NT2/D1 (cell line): Measurements from ENCODE around the gene SLC30A1.

Experiments
- DNase-seq: peaks from one replicate; pipeline ENCODE4 v3.0.0-alpha.2; 2011; ENCODE audit warnings: low read depth, low spot score
- H3K27me3 ChIP-seq: 2 replicates; pipeline ENCODE4 v1.6.0; 2011; ENCODE audit warnings: mild to moderate bottlenecking; ENCODE audit not compliant: insufficient read length, insufficient read depth
- H3K36me3 ChIP-seq: 2 replicates; pipeline ENCODE4 v1.6.1; 2011; ENCODE audit warnings: mild to moderate bottlenecking, low read length, mixed read lengths; ENCODE audit not compliant: insufficient read depth, insufficient read length
- H3K4me1 ChIP-seq: 2 replicates; pipeline ENCODE4 v1.5.1; 2011; ENCODE audit not compliant: insufficient read depth, insufficient read length
- H3K4me3 ChIP-seq: 2 replicates; pipeline ENCODE4 v1.5.1; 2011; ENCODE audit warnings: low read depth; ENCODE audit not compliant: insufficient read length
- H3K9ac ChIP-seq: 2 replicates; pipeline ENCODE4 v1.6.0; 2011; ENCODE audit warnings: low read depth; ENCODE audit not compliant: insufficient read length
- H3K9me3 ChIP-seq: 2 replicates; pipeline ENCODE4 v1.5.1; 2011; ENCODE audit warnings: mild to moderate bottlenecking, low read length; ENCODE audit not compliant: insufficient read depth
- SUZ12 ChIP-seq: IDR thresholded peaks from 2 replicates; pipeline ENCODE4 v1.6.1; 2011; ENCODE audit not compliant: insufficient read length, insufficient read depth; ENCODE audit errors: extremely low read depth
- YY1 ChIP-seq: IDR thresholded peaks from 2 replicates; pipeline ENCODE4 v1.6.1; 2011; ENCODE audit not compliant: insufficient read length, insufficient read depth
- ZNF274 ChIP-seq: IDR thresholded peaks from 2 replicates; pipeline ENCODE4 v1.6.1; 2011; ENCODE audit warnings: mild to moderate bottlenecking, low read depth, low read length

The SLC30A1 gene

GRCh38 chr1:211613108-211613947 lies 34.4 kb upstream of the SLC30A1 start:
- no peak for DNase-seq

GRCh38 chr1:211612786-211613107 lies 33.8 kb upstream of the SLC30A1 start:
- H3K4me1 ChIP-seq: peaks cover 5% of the 10 kb centered on the region

More at GRCh38 chr1:211613108-211613947, 34.4 kb upstream of the SLC30A1 start:
- no peaks in the 10 kb centered on the region for H3K27me3 ChIP-seq
- no peaks in the 10 kb centered on the region for H3K9me3 ChIP-seq
- no peak for TF ChIP-seq ZNF274
- no peak for TF ChIP-seq SUZ12
- no peak for TF ChIP-seq YY1
- no peak overlapping the region for H3K4me3 ChIP-seq
- peaks cover 5% of the 10 kb centered on the region for H3K4me1 ChIP-seq
- H3K36me3 ChIP-seq: no peaks in the 10 kb centered on the region
- H3K9ac ChIP-seq: no peak overlapping the region

GRCh38 chr1:211611818-211612217 lies 32.9 kb upstream of the SLC30A1 start:
- Histone ChIP-seq H3K4me3 (no peak overlapping the region), H3K27me3 (no peaks in the 10 kb centered on the region), H3K9me3 (no peaks in the 10 kb centered on the region), H3K4me1 (peaks cover 5% of the 10 kb centered on the region), H3K9ac (no peak overlapping the region), H3K36me3 (no peaks in the 10 kb centered on the region)
- no peak for DNase-seq
- TF ChIP-seq SUZ12 (no peak), ZNF274 (no peak), YY1 (no peak)

More at GRCh38 chr1:211612786-211613107, 33.8 kb upstream of the SLC30A1 start:
- no peak for DNase-seq
- Histone ChIP-seq H3K4me3 (no peak overlapping the region), H3K27me3 (no peaks in the 10 kb centered on the region), H3K9ac (no peak overlapping the region), H3K9me3 (no peaks in the 10 kb centered on the region), H3K36me3 (no peaks in the 10 kb centered on the region)
- TF ChIP-seq YY1: no peak
- no peak for TF ChIP-seq SUZ12
- TF ChIP-seq ZNF274: no peak

- Histone ChIP-seq H3K9ac (no peak overlapping the region), H3K36me3 (no peaks in the 10 kb centered on the region), H3K27me3 (no peaks in the 10 kb centered on the region), H3K4me1 (peaks cover 2% of the 10 kb centered on the region), H3K9me3 (no peaks in the 10 kb centered on the region), H3K4me3 (no peak overlapping the region)
- TF ChIP-seq SUZ12 (no peak), YY1 (no peak), ZNF274 (no peak)
- no peak for DNase-seq
These were observed 32.0 kb upstream of the SLC30A1 start for GRCh38 chr1:211610779-211611556.

GRCh38 chr1:211609120-211610024 lies 30.4 kb upstream of the SLC30A1 start:
- TF ChIP-seq YY1: no peak
- TF ChIP-seq ZNF274: no peak
- no peak for TF ChIP-seq SUZ12
- Histone ChIP-seq H3K9ac (no peak overlapping the region), H3K9me3 (no peaks in the 10 kb centered on the region), H3K36me3 (no peaks in the 10 kb centered on the region), H3K4me1 (peaks cover 2% of the 10 kb centered on the region), H3K27me3 (no peaks in the 10 kb centered on the region), H3K4me3 (no peak overlapping the region)
- no peak for DNase-seq

GRCh38 chr1:211607754-211608473 lies 29.0 kb upstream of the SLC30A1 start:
- Histone ChIP-seq H3K9ac (no peak overlapping the region), H3K36me3 (no peaks in the 10 kb centered on the region), H3K9me3 (no peaks in the 10 kb centered on the region), H3K4me1 (no peaks in the 10 kb centered on the region), H3K4me3 (no peak overlapping the region), H3K27me3 (no peaks in the 10 kb centered on the region)
- DNase-seq: no peak
- TF ChIP-seq YY1: no peak
- TF ChIP-seq SUZ12: no peak
- no peak for TF ChIP-seq ZNF274
